K562 (cell line): ENCODE results near the gene ANKRD16. TPM values are rescaled to one million over a fixed set of nuclear protein-coding genes. Genes with fewer than 3 reads are reported as not detected.

Experiments used
- BCL6 ChIP-seq: fragments of 250-450 bp; sonication (Bioruptor Pico); IDR thresholded peaks from 2 replicates; pipeline ENCODE4 v1.4.0; 2020
- BRCA1 ChIP-seq, 2 experiments: fragments of 450-650 bp in 1 of 2; sonication (generic) in 1 of 2; formaldehyde crosslinking in 1 of 2; IDR thresholded peaks; 2 replicates each; pipeline versions ENCODE4 v1.5.0 to v1.6.1; 2017 to 2020; ENCODE audit warnings: mild to moderate bottlenecking in 1 of 2, missing genetic modification reagents in 1 of 2
- CBX8 ChIP-seq: fragments of 200-600 bp; sonication (generic); IDR thresholded peaks from 2 replicates; pipeline ENCODE4 v1.6.1; 2012; ENCODE audit warnings: borderline replicate concordance, mixed run types, low read depth, mild to moderate bottlenecking, moderate library complexity, mixed read lengths, low read length, control low read depth, inconsistent platforms; ENCODE audit not compliant: poor library complexity, severe bottlenecking; ENCODE audit errors: extremely low read depth
- DNMT1 ChIP-seq: fragments of 450-650 bp; IDR thresholded peaks from 2 replicates; pipeline ENCODE4 v1.6.1; 2016; ENCODE audit warnings: antibody characterized with exemption, mild to moderate bottlenecking
- DPF2 ChIP-seq: fragments of 450-650 bp; IDR thresholded peaks from 2 replicates; pipeline ENCODE4 v1.6.1; 2016
- KLF1 ChIP-seq: fragments of 450-650 bp; IDR thresholded peaks from 2 replicates; pipeline ENCODE4 v1.6.1; 2016; ENCODE audit warnings: missing genetic modification characterization, missing compliant biosample characterization
- MTA3 ChIP-seq: fragments of 450-650 bp; formaldehyde crosslinking; IDR thresholded peaks from 2 replicates; pipeline ENCODE4 v1.6.1; 2017; ENCODE audit warnings: mild to moderate bottlenecking, borderline replicate concordance
- SIN3B ChIP-seq: fragments of 450-650 bp; IDR thresholded peaks from 2 replicates; pipeline ENCODE4 v1.6.1; 2017; ENCODE audit warnings: low read depth, mild to moderate bottlenecking, moderate library complexity
- STAG1 ChIP-seq: sonication (generic); formaldehyde crosslinking; IDR thresholded peaks from 2 replicates; pipeline ENCODE4 v1.5.0; 2020; ENCODE audit warnings: missing genetic modification reagents, borderline replicate concordance
- TAL1 ChIP-seq: fragments of 450-650 bp; IDR thresholded peaks from 2 replicates; pipeline ENCODE4 v1.6.1; 2016; ENCODE audit warnings: mild to moderate bottlenecking
- U2AF2 ChIP-seq: fragments of 200-400 bp; formaldehyde crosslinking; optimal IDR thresholded peaks from 2 replicates; pipeline ENCODE3; 2017; ENCODE audit warnings: low read depth, mild to moderate bottlenecking, low read length
- polyA plus RNA-seq, 8 experiments: library from polyadenylated mRNA; depleted of rRNA in 4 of 8; stranded (reverse) in 5 of 8; unstranded in 3 of 8; fragments of >200 nt; fragmentation: Nextera tagmentation in 2 of 8; fragmentation: Illumina TruSeq in 1 of 8; extraction: Ambion mirVana in 2 of 8; extraction: Trizol in 1 of 8; gene quantifications; 2 replicates each; pipeline versions ENCODE4 v1.2.1 to v1.2.3, GENCODE V29; 2011 to 2014; ENCODE audit warnings: inconsistent platforms in 1 of 8, missing spikeins in 1 of 8
- total RNA-seq, 7 experiments: library from RNA; depleted of rRNA in 6 of 7; stranded (reverse); fragments of >200 nt in 6 of 7; fragmentation: Illumina TruSeq in 2 of 7; extraction: Trizol in 2 of 7; gene quantifications; 2 replicates each; pipeline versions ENCODE4 v1.2.1 to v1.2.3, GENCODE V29; 2011 to 2021; ENCODE audit warnings: low replicate concordance in 1 of 7
- TF ChIP-seq, protein P1 (sequence below): fragments of 450-650 bp; formaldehyde crosslinking; IDR thresholded peaks from 2 replicates; pipeline ENCODE4 v1.4.0; 2020; ENCODE audit warnings: mild to moderate bottlenecking, moderate library complexity
- TF ChIP-seq, protein P2 (sequence below): sonication (generic); formaldehyde crosslinking; IDR thresholded peaks from 2 replicates; pipeline ENCODE4 v1.8.0; 2023; ENCODE audit warnings: missing genetic modification reagents, mild to moderate bottlenecking, borderline replicate concordance
- TF ChIP-seq, protein P3 (sequence below): fragments of 450-650 bp; IDR thresholded peaks from 2 replicates; pipeline ENCODE4 v1.6.1; 2014; ENCODE audit warnings: low read depth, mild to moderate bottlenecking, moderate library complexity, borderline replicate concordance
- TF ChIP-seq, protein P4 (sequence below): sonication (generic); formaldehyde crosslinking; IDR thresholded peaks from 2 replicates; pipeline ENCODE4 v1.8.1; 2023; ENCODE audit warnings: mild to moderate bottlenecking, missing genetic modification reagents

The ANKRD16 gene
- total and polyA plus RNA-seq, 9 of the 15 experiments (the other 6 are each of a cell fraction or from before 2014, with no cell fraction given): 1.5 to 16.0 (median 9.5) TPM

DNA sequence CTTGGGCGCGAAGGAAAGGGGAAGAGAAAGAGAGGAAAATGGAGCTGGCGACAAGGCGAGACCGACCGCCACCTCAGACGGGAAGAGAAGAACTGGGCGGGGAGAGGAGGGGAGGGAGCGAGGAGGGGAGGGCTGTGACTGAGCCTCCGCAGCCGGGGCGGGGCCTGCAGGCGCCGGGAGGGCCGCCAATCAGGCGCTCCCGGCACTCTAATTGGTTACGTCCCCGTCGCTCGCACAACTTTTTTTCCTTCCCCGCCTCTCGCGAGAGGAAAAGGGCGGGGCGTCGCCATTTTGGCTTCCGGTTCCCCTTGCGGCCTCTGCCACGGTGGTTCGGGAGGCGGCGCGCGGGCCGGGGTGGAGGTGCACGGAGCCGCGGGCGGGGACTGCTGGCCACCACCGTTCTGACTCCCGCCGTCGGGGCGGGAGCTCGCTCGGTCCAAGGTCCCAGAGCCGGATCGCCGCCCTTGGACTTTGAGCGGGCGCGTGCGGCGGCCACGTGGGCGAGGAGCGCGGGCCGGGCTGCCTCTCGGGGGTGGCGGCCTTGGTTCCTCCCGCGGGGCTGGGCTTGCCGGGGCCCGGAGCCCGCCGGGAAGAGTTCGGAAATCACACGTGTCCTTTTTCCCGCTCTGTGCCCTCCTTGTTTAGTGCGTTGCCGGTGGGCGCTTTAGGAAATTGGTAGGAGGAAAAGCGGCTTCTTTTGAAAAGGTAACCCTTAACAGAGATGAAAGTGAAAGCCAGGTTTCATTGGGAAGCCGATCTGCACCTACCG, 76.2 kb downstream of the ANKRD16 start, which contains the start of gene GDI2 (continued):
- TF ChIP-seq, protein P1, sequence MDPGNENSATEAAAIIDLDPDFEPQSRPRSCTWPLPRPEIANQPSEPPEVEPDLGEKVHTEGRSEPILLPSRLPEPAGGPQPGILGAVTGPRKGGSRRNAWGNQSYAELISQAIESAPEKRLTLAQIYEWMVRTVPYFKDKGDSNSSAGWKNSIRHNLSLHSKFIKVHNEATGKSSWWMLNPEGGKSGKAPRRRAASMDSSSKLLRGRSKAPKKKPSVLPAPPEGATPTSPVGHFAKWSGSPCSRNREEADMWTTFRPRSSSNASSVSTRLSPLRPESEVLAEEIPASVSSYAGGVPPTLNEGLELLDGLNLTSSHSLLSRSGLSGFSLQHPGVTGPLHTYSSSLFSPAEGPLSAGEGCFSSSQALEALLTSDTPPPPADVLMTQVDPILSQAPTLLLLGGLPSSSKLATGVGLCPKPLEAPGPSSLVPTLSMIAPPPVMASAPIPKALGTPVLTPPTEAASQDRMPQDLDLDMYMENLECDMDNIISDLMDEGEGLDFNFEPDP (CRISPR knock-in tag): no peak
- TF ChIP-seq CBX8: no peak
- TF ChIP-seq, protein P2, sequence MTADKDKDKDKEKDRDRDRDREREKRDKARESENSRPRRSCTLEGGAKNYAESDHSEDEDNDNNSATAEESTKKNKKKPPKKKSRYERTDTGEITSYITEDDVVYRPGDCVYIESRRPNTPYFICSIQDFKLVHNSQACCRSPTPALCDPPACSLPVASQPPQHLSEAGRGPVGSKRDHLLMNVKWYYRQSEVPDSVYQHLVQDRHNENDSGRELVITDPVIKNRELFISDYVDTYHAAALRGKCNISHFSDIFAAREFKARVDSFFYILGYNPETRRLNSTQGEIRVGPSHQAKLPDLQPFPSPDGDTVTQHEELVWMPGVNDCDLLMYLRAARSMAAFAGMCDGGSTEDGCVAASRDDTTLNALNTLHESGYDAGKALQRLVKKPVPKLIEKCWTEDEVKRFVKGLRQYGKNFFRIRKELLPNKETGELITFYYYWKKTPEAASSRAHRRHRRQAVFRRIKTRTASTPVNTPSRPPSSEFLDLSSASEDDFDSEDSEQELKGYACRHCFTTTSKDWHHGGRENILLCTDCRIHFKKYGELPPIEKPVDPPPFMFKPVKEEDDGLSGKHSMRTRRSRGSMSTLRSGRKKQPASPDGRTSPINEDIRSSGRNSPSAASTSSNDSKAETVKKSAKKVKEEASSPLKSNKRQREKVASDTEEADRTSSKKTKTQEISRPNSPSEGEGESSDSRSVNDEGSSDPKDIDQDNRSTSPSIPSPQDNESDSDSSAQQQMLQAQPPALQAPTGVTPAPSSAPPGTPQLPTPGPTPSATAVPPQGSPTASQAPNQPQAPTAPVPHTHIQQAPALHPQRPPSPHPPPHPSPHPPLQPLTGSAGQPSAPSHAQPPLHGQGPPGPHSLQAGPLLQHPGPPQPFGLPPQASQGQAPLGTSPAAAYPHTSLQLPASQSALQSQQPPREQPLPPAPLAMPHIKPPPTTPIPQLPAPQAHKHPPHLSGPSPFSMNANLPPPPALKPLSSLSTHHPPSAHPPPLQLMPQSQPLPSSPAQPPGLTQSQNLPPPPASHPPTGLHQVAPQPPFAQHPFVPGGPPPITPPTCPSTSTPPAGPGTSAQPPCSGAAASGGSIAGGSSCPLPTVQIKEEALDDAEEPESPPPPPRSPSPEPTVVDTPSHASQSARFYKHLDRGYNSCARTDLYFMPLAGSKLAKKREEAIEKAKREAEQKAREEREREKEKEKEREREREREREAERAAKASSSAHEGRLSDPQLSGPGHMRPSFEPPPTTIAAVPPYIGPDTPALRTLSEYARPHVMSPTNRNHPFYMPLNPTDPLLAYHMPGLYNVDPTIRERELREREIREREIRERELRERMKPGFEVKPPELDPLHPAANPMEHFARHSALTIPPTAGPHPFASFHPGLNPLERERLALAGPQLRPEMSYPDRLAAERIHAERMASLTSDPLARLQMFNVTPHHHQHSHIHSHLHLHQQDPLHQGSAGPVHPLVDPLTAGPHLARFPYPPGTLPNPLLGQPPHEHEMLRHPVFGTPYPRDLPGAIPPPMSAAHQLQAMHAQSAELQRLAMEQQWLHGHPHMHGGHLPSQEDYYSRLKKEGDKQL: peak; percentile 67; the same call in 1 of the 2 replicates
- peak; percentile 63; the same call in 1 of the 2 replicates for TF ChIP-seq SIN3B
- TF ChIP-seq KLF1 (tag): peak; percentile 82; the same call in 1 of the 2 replicates
- no peak for TF ChIP-seq BCL6 (CRISPR knock-in tag)
- TF ChIP-seq U2AF2: no peak
- TF ChIP-seq, protein P3, sequence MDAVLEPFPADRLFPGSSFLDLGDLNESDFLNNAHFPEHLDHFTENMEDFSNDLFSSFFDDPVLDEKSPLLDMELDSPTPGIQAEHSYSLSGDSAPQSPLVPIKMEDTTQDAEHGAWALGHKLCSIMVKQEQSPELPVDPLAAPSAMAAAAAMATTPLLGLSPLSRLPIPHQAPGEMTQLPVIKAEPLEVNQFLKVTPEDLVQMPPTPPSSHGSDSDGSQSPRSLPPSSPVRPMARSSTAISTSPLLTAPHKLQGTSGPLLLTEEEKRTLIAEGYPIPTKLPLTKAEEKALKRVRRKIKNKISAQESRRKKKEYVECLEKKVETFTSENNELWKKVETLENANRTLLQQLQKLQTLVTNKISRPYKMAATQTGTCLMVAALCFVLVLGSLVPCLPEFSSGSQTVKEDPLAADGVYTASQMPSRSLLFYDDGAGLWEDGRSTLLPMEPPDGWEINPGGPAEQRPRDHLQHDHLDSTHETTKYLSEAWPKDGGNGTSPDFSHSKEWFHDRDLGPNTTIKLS: peak; percentile 99
- no peak for TF ChIP-seq STAG1 (CRISPR knock-in tag)
- no peak for TF ChIP-seq TAL1
- TF ChIP-seq BRCA1 (IDR thresholded peaks at IDR 0.05): no peak
- 0 out of 2 replicates have a peak, but pooled peaks have one; percentile 33 for TF ChIP-seq BRCA1 (CRISPR knock-in tag; IDR thresholded peaks at IDR 0.05)
- 0 out of 2 replicates have a peak, but pooled peaks have one; percentile 66 for TF ChIP-seq MTA3
- TF ChIP-seq, protein P4, sequence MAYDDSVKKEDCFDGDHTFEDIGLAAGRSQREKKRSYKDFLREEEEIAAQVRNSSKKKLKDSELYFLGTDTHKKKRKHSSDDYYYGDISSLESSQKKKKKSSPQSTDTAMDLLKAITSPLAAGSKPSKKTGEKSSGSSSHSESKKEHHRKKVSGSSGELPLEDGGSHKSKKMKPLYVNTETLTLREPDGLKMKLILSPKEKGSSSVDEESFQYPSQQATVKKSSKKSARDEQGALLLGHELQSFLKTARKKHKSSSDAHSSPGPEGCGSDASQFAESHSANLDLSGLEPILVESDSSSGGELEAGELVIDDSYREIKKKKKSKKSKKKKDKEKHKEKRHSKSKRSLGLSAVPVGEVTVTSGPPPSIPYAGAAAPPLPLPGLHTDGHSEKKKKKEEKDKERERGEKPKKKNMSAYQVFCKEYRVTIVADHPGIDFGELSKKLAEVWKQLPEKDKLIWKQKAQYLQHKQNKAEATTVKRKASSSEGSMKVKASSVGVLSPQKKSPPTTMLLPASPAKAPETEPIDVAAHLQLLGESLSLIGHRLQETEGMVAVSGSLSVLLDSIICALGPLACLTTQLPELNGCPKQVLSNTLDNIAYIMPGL (CRISPR knock-in tag): peak; percentile 91; the same call in 1 of the 2 replicates
- TF ChIP-seq DPF2: 0 out of 2 replicates have a peak, but pooled peaks have one; percentile 19
- no peak for TF ChIP-seq DNMT1
